Inferior parietal cortex (tissue), 1 donor: ENCODE data around the gene WASHC3.

ENCODE experiments used
- DNase-seq: peaks from one replicate; pipeline ENCODE4 v3.0.0-alpha.2; 2016; ENCODE audit errors: extremely low spot score

Gene WASHC3

DNA sequence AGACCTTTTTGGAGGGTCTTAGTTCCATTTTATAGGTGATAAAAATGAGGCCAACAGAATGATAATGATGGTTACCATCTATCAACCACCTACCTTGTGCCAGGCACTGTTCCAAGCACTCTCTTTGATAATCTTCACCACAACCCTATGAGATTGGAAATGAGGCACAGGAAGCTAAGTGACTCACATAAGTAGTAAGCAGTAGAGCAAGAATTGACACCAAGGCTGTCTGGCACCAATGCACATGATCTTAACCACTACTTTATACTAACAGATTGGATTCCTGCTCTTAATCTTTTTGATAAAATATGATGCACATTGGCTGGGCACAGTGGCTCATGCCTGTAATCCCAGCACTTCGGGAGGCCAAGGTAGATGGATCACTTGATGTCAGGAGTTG is 93.0 kb downstream of the WASHC3 start:
- no peak for DNase-seq

DNA sequence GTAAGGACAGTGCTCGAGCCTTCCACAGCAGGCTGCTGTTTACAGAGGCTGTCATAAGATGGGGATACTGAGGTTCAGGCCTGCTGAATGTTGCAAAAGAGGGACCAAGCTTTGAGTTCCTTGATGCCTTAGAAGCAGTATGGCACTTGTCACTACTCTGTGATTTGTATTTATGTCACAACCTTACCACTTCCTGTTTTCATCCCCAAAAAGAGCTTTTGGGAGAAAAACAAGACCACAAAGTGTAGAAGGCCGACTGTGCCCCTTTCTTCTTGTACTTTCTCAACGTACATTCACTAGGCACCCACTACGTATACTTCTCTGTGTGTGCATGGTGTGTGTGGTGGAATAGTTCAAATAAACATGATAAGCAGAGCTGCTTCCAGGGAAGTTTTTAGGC is 94.3 kb downstream of the WASHC3 start:
- DNase-seq, result no peak

DNA sequence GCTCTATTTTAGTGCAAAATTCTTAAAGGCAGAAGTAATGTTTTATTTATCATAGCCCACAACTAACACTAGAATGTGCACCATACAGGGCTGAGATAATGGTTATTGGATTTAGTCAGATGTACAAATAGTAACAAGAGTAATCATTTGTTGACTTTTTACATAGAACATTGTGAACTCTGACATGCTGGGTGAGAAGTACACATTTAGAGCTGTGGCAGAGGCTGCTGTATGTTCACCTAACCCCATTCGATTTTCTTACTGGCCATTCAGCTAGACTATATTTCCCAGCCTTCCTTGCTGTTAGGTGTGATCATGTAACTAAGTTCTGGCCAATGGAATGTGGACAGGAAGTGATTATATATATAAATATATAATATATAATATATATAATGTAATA is 95.3 kb downstream of the WASHC3 start:
- no peak for DNase-seq

DNA sequence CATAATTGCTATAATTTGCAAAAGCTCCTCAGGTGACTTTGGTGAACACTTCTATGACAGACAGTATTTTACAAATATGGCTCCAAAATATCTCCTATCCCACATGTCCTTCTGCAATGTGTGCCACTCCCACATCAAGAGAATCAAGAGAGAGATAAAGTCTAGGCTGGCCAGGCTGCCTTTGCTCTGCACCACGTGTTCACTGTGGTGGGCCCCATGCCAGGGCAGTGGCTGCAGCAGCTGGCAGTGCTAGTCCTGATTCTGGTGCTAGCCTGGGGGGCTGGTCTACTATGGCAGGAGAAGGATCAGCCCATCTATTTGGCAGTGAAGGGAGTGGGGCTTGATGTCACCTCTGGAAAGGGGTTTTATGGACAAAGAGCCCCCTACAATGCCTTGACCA is 98.1 kb downstream of the WASHC3 start:
- DNase-seq, result no peak
